Choroid plexus epithelial cell (primary cell): ENCODE results near the gene OR10H5.
A peak's percentile ranks its signal among the peaks of the same experiment; 100 is the strongest.

Experiments used
- DNase-seq: peaks from one replicate; pipeline ENCODE4 v3.0.0-alpha.2; 2010; ENCODE audit warnings: low read depth
- H3K4me3 ChIP-seq: 2 replicates; pipeline ENCODE4 v1.5.1; 2011; ENCODE audit warnings: low read depth, mild to moderate bottlenecking, control low read depth, low read length, moderate library complexity
- TF ChIP-seq, protein P1 (sequence below): conservative IDR thresholded peaks from 2 replicates; pipeline ENCODE4 v1.5.1; 2011; ENCODE audit warnings: low read depth, mild to moderate bottlenecking, control low read depth, inconsistent platforms, low read length, moderate library complexity

The OR10H5 gene

DNA sequence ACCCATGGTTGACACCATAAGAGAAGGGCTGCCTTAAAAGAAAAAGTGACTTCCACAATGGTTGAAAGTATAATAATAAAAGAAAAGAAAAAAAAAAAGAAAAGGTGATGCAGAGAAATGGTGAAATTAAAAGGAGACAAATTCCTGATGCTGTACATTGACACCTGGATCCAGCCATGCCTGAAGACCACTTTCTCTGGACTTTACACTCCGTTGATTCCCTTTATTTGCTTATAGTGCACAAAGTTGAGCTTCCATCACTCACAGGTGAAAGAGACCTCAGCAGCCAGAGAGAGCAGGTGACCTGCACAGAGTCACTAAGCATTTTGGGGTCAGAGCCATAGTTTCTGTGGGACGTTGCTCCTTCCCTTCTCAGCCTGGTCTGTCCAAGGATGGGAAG, 12.2 kb upstream of the OR10H5 start:
- TF ChIP-seq, protein P1, sequence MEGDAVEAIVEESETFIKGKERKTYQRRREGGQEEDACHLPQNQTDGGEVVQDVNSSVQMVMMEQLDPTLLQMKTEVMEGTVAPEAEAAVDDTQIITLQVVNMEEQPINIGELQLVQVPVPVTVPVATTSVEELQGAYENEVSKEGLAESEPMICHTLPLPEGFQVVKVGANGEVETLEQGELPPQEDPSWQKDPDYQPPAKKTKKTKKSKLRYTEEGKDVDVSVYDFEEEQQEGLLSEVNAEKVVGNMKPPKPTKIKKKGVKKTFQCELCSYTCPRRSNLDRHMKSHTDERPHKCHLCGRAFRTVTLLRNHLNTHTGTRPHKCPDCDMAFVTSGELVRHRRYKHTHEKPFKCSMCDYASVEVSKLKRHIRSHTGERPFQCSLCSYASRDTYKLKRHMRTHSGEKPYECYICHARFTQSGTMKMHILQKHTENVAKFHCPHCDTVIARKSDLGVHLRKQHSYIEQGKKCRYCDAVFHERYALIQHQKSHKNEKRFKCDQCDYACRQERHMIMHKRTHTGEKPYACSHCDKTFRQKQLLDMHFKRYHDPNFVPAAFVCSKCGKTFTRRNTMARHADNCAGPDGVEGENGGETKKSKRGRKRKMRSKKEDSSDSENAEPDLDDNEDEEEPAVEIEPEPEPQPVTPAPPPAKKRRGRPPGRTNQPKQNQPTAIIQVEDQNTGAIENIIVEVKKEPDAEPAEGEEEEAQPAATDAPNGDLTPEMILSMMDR = no peak
- H3K4me3 ChIP-seq = no peak overlapping the region
- no peak for DNase-seq

DNA sequence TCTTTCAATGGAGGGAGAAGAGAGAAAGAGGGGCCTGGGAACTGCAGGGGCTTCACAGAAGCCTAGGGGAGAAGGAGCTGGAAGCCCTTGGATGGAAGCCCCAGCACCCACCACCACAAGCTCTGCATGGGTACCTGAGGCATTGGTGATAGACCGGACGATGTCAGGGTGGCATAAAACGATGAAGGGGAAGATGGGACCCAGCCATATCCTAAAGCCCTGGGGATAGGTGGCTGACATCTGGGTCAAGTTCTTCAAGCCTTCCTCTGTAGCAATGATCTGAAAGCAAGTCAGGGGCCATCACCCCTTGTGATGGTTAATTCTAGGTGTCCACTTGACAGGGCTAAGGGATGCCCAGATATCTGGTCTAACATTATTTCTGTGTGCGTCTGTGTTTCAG, 11.2 kb upstream of the OR10H5 start:
- no peak overlapping the region for H3K4me3 ChIP-seq
- no peak for DNase-seq
- TF ChIP-seq, protein P1 = no peak

DNA sequence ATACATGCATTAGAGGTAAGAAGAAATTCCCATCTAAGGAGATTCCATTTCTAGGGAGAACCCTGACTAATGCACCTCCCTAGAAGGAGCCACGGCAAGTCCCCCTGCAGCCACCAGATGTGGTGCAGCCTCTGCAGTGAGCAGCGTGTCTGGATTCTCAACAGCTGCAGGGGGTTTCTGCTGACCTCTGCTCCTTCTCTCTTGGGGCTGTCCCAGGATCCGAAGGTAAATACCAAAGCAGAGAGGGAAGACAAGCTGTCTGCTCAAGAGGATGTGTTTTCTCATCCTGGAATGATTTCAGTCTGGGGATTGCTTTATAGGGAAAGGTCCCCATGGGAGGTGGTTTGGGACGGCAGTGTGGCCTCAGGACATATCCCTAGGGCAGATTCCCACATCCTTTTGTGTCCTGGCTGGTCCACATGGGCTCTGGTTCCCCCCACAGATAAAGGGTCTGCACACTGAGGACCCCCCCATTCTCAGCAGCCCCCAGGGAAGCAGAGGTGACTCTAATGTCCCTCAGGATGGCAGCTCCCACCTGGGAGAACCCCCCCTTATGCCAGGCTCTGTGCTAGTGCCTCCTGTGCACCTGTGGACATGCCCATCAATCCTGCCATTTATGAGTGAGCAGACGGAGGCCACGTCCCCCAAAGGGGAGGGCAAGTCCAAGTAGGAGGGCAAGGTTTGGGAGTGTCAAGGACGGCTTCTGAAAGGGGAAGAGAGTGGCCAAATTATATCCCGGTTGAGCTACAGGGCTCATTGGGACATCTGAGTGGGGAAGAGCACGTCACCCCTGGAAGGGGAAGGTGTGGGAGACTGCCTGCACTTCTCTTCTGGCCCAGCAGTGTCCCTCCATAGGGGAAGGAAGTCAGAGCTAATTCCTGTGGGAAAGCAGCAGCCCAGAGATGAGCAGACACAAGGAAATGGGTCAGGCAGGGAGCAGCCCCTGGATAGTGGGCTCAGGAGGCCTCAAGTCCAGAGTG, 10.2 kb upstream of the OR10H5 start:
- DNase-seq = no peak
- H3K4me3 ChIP-seq = no peak overlapping the region

GRCh38 chr19:15779756-15780476, 7.5 kb upstream of the OR10H5 start:
- H3K4me3 ChIP-seq = no peak overlapping the region
- DNase-seq = peak; percentile 0
- TF ChIP-seq, protein P1 = no peak

More for the DNA sequence above, 10.2 kb upstream of the OR10H5 start:
- TF ChIP-seq, protein P1 = no peak

DNA sequence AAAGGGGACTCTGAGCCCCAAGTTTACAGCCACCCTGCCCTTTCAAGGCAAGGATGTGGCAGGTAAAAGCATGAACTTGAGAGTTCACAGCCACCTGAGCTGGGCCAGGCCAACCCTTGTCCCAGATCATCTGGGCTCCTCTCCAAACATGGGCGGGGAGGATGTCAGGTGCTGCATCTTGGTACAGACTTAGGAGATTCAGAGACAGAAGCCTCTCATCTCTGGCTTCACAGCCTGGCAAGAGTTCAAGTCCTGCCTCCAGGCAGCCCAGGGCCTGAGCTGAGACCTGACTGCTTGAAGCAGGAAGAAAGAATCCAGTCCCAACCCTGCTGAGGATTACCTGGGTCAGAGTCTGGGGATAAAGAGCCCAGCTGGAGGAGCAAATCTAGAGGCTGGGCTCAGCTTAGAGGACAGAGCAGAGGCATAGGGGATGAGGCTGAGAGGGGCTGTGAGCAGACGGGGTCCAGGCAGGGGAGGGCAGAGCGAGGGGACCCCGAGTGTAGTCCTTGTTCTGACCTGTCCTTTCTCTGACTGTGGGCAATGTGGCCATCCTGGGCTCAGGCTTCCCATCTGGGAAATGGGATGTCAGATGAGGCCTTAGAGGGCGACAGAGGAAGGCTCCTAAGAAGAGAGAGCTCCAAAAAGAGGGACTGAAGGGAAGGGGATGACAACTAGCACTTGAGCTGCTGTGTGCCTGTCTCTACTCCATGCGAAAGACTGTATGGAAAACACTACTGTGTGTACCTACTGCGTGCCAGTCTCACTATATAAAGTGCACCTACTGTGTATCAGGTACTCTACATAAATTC, 6.6 kb upstream of the OR10H5 start:
- TF ChIP-seq, protein P1 = no peak
- no peak for DNase-seq
- H3K4me3 ChIP-seq = no peak overlapping the region

DNA sequence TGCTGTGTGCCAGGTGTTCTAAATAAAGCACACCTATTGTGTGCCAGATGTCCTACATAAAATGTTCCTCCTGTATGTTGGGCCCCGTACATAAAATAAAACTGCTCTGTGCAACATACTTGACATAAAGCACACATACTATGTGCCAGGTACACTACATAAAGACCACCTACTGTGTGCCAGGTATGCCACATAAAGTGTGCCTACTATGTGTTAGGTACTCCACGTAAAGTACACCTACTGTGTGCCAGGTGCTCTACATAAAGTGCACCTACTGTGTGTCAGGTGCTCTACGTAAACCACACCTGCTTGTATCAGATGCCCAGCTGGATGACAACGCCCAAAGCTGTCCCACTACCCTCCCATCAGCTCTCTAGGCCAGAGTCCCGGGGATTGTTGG, 5.8 kb upstream of the OR10H5 start:
- TF ChIP-seq, protein P1 = no peak
- H3K4me3 ChIP-seq = no peak overlapping the region
- DNase-seq = no peak
